GM23248 (cell line): Measurements from ENCODE around the gene ZFP62.

Experiments
- EZH2 ChIP-seq: fragments of 200-600 bp; sonication (generic); IDR thresholded peaks from 2 replicates; pipeline ENCODE4 v1.6.1; 2018; ENCODE audit warnings: antibody characterized with exemption, mild to moderate bottlenecking; ENCODE audit not compliant: insufficient read depth, poor library complexity, severe bottlenecking
- EZH2phosphoT487 ChIP-seq: fragments of 200-600 bp; sonication (generic); IDR thresholded peaks from 2 replicates; pipeline ENCODE4 v1.6.1; 2018; ENCODE audit warnings: antibody characterized with exemption, moderate library complexity, mild to moderate bottlenecking, low read depth; ENCODE audit not compliant: insufficient read depth

- TF ChIP-seq EZH2 (no peak), EZH2phosphoT487 (no peak)
Observed at GRCh38 chr5:180829726-180830125, 31.4 kb downstream of the ZFP62 start.
